ENCODE data around the gene BHLHE23. TPM values are rescaled to one million over a fixed set of nuclear protein-coding genes. Genes with fewer than 3 reads are reported as not detected.

Gene BHLHE23
- total RNA-seq, 1 donor from 2014 or later: not detected

GRCh38 chr20:62987114-62987513, 19.6 kb downstream of the BHLHE23 start:
- no peaks in the 10 kb centered on the region for H3K36me3 Mint-ChIP-seq
- TF ChIP-seq CTCF (IDR thresholded peaks at IDR 0.05; ENCODE audit: unreplicated experiment): no peak
- peaks cover 7% of the 10 kb centered on the region for H3K4me1 Mint-ChIP-seq
- no peaks in the 10 kb centered on the region for H3K9me3 Mint-ChIP-seq
- DNase-seq (ENCODE audit: low spot score in 2 of 2, unreplicated experiment in 2 of 2): no peak
- H3K27ac Mint-ChIP-seq: no peak overlapping the region
- peaks cover 82% of the 10 kb centered on the region for H3K27me3 Mint-ChIP-seq (ENCODE audit: low read depth)
- no peak overlapping the region for H3K4me3 Mint-ChIP-seq

- no peak for DNase-seq (ENCODE audit: low spot score in 2 of 2, unreplicated experiment in 2 of 2)
- Mint-ChIP-seq H3K27me3 (ENCODE audit: low read depth) (peaks cover 81% of the 10 kb centered on the region), H3K27ac (no peak overlapping the region), H3K36me3 (no peaks in the 10 kb centered on the region), H3K9me3 (no peaks in the 10 kb centered on the region), H3K4me1 (peaks cover 7% of the 10 kb centered on the region), H3K4me3 (no peak overlapping the region)
- no peak for TF ChIP-seq CTCF (IDR thresholded peaks at IDR 0.05; ENCODE audit: unreplicated experiment)
These were observed 20.4 kb downstream of the BHLHE23 start for GRCh38 chr20:62986257-62986800.

- Mint-ChIP-seq H3K27ac (no peak overlapping the region), H3K9me3 (no peaks in the 10 kb centered on the region), H3K36me3 (no peaks in the 10 kb centered on the region), H3K4me1 (peaks cover 7% of the 10 kb centered on the region), H3K4me3 (no peak overlapping the region), H3K27me3 (ENCODE audit: low read depth) (peaks cover 78% of the 10 kb centered on the region)
- no peak for DNase-seq (ENCODE audit: low spot score in 2 of 2, unreplicated experiment in 2 of 2)
- no peak for TF ChIP-seq CTCF (IDR thresholded peaks at IDR 0.05; ENCODE audit: unreplicated experiment)
These were observed 21.4 kb downstream of the BHLHE23 start for GRCh38 chr20:62985444-62985778.

GRCh38 chr20:62984666-62985443, 21.9 kb downstream of the BHLHE23 start:
- Mint-ChIP-seq H3K4me3 (no peak overlapping the region), H3K36me3 (no peaks in the 10 kb centered on the region), H3K27me3 (ENCODE audit: low read depth) (peaks cover 80% of the 10 kb centered on the region), H3K4me1 (peaks cover 7% of the 10 kb centered on the region), H3K9me3 (no peaks in the 10 kb centered on the region), H3K27ac (no peak overlapping the region)
- DNase-seq (ENCODE audit: low spot score in 2 of 2, unreplicated experiment in 2 of 2): no peak
- no peak for TF ChIP-seq CTCF (IDR thresholded peaks at IDR 0.05; ENCODE audit: unreplicated experiment)

- Mint-ChIP-seq H3K9me3 (no peaks in the 10 kb centered on the region), H3K27ac (no peak overlapping the region), H3K4me3 (no peak overlapping the region), H3K27me3 (ENCODE audit: low read depth) (peaks cover 80% of the 10 kb centered on the region), H3K36me3 (no peaks in the 10 kb centered on the region), H3K4me1 (peaks cover 7% of the 10 kb centered on the region)
- no peak for TF ChIP-seq CTCF (IDR thresholded peaks at IDR 0.05; ENCODE audit: unreplicated experiment)
- DNase-seq (ENCODE audit: low spot score in 2 of 2, unreplicated experiment in 2 of 2): no peak
These were observed 23.6 kb downstream of the BHLHE23 start for GRCh38 chr20:62983210-62983609.
